ENCODE measurements around the gene RAMP2. TPM values are rescaled to one million over a fixed set of nuclear protein-coding genes. Genes with fewer than 3 reads are reported as not detected.

Gene RAMP2
- total and polyA plus RNA-seq, 2 of the 13 experiments (the other 11 are each of a cell fraction or from before 2014, with no cell fraction given), result 1.4 to 5.2 TPM

DNA sequence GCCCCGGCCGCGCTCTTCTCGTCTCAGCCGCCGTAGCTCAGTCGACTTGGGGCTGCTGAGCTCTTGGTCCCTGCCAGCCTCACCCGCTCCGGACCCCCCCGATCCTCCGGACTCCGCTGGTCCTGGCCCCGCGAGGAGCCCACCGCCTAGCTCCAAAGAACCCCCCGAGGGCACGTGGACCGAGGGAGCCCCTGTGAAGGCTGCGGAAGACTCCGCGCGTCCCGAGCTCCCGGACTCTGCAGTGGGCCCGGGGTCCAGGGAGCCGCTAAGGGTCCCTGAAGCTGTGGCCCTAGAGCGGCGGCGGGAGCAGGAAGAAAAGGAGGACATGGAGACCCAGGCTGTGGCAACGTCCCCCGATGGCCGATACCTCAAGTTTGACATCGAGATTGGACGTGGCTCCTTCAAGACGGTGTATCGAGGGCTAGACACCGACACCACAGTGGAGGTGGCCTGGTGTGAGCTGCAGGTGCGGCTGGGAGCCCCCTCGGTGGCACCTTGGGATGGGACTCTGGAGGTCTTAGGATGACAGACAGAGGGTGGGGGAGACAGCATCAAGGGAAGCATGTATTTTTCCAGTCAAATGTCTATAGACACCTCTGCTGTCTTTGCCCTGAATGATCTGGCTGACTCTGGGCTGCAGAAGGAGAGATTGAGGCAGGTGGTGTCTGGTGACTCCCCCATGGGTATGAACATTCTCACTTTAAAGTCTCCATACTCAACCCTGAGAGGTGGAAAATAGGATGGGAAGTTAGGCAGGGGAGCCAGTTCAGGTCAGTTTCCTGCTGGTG, 20.0 kb downstream of the RAMP2 start (continued):
- TF ChIP-seq, protein P1, sequence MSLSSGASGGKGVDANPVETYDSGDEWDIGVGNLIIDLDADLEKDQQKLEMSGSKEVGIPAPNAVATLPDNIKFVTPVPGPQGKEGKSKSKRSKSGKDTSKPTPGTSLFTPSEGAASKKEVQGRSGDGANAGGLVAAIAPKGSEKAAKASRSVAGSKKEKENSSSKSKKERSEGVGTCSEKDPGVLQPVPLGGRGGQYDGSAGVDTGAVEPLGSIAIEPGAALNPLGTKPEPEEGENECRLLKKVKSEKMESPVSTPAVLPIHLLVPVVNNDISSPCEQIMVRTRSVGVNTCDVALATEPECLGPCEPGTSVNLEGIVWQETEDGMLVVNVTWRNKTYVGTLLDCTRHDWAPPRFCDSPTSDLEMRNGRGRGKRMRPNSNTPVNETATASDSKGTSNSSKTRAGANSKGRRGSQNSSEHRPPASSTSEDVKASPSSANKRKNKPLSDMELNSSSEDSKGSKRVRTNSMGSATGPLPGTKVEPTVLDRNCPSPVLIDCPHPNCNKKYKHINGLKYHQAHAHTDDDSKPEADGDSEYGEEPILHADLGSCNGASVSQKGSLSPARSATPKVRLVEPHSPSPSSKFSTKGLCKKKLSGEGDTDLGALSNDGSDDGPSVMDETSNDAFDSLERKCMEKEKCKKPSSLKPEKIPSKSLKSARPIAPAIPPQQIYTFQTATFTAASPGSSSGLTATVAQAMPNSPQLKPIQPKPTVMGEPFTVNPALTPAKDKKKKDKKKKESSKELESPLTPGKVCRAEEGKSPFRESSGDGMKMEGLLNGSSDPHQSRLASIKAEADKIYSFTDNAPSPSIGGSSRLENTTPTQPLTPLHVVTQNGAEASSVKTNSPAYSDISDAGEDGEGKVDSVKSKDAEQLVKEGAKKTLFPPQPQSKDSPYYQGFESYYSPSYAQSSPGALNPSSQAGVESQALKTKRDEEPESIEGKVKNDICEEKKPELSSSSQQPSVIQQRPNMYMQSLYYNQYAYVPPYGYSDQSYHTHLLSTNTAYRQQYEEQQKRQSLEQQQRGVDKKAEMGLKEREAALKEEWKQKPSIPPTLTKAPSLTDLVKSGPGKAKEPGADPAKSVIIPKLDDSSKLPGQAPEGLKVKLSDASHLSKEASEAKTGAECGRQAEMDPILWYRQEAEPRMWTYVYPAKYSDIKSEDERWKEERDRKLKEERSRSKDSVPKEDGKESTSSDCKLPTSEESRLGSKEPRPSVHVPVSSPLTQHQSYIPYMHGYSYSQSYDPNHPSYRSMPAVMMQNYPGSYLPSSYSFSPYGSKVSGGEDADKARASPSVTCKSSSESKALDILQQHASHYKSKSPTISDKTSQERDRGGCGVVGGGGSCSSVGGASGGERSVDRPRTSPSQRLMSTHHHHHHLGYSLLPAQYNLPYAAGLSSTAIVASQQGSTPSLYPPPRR (CRISPR knock-in tag; IDR thresholded peaks at IDR 0.05; ENCODE audit: borderline replicate concordance), result no peak; the same call in 1 of the 2 replicates
- TF ChIP-seq FOSL2 (CRISPR knock-in tag; IDR thresholded peaks at IDR 0.05) (no peak), ZFAT (CRISPR knock-in tag; conservative IDR thresholded peaks at IDR 0.05) (no peak), HNF4G (IDR thresholded peaks at IDR 0.05; ENCODE audit: borderline replicate concordance, low read depth, low read length) (no peak), HNF4G (CRISPR knock-in tag; IDR thresholded peaks at IDR 0.05; ENCODE audit: borderline replicate concordance, low read depth) (peak; percentile 24), SPEN (CRISPR knock-in tag; IDR thresholded peaks at IDR 0.05; ENCODE audit: low read depth) (no peak), ZMYM3 (CRISPR knock-in tag; IDR thresholded peaks at IDR 0.05) (no peak), SAFB2 (CRISPR knock-in tag; IDR thresholded peaks at IDR 0.05; ENCODE audit: borderline replicate concordance, low read depth) (no peak; the same call in 1 of the 2 replicates), RFX3 (CRISPR knock-in tag; IDR thresholded peaks at IDR 0.05) (no peak), JUND (CRISPR knock-in tag; IDR thresholded peaks at IDR 0.05) (no peak), THAP9 (CRISPR knock-in tag; IDR thresholded peaks at IDR 0.05; ENCODE audit: borderline replicate concordance) (no peak), ZNF3 (CRISPR knock-in tag; IDR thresholded peaks at IDR 0.05) (no peak)
- TF ChIP-seq, protein P2, sequence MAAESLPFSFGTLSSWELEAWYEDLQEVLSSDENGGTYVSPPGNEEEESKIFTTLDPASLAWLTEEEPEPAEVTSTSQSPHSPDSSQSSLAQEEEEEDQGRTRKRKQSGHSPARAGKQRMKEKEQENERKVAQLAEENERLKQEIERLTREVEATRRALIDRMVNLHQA (CRISPR knock-in tag; IDR thresholded peaks at IDR 0.05), result no peak
- TF ChIP-seq, protein P3, sequence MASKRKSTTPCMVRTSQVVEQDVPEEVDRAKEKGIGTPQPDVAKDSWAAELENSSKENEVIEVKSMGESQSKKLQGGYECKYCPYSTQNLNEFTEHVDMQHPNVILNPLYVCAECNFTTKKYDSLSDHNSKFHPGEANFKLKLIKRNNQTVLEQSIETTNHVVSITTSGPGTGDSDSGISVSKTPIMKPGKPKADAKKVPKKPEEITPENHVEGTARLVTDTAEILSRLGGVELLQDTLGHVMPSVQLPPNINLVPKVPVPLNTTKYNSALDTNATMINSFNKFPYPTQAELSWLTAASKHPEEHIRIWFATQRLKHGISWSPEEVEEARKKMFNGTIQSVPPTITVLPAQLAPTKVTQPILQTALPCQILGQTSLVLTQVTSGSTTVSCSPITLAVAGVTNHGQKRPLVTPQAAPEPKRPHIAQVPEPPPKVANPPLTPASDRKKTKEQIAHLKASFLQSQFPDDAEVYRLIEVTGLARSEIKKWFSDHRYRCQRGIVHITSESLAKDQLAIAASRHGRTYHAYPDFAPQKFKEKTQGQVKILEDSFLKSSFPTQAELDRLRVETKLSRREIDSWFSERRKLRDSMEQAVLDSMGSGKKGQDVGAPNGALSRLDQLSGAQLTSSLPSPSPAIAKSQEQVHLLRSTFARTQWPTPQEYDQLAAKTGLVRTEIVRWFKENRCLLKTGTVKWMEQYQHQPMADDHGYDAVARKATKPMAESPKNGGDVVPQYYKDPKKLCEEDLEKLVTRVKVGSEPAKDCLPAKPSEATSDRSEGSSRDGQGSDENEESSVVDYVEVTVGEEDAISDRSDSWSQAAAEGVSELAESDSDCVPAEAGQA (IDR thresholded peaks at IDR 0.05; ENCODE audit: low read depth), result no peak
- TF ChIP-seq, protein P3 (CRISPR knock-in tag; IDR thresholded peaks at IDR 0.05; ENCODE audit: borderline replicate concordance), result no peak
